Small intestine (tissue), 7 donors: ENCODE measurements around the gene PKP2. TPM values are rescaled to one million over a fixed set of nuclear protein-coding genes. Genes with fewer than 3 reads are reported as not detected.
A peak's percentile ranks its signal among the peaks of the same experiment; 100 is the strongest.

ENCODE experiments used
- DNase-seq, 2 donors: peaks; one replicate each; pipeline versions ENCODE4 v3.0.0 to v3.0.0-alpha.2; 2013
- FAIRE-seq: peaks from 2 replicates; lab custom pipeline; 2012; peaks lifted over from hg19 to GRCh38; lab: Jason Lieb, UNC
- H3K27ac ChIP-seq, 3 donors: one replicate each; pipeline ENCODE4 v1.5.1; 2013; ENCODE audit warnings: low read length in 2 of 3, mild to moderate bottlenecking in 2 of 3, control low read depth in 1 of 3, inconsistent platforms in 1 of 3, low read depth in 1 of 3, moderate library complexity in 1 of 3
- H3K27me3 ChIP-seq, 3 donors: one replicate each; pipeline ENCODE4 v1.6.1; 2013; ENCODE audit warnings: low read length in 3 of 3, inconsistent platforms in 1 of 3; ENCODE audit not compliant: control insufficient read depth in 3 of 3, insufficient read depth in 3 of 3
- H3K36me3 ChIP-seq, 3 donors: one replicate each; pipeline ENCODE4 v1.6.1; 2013; ENCODE audit warnings: low read length in 3 of 3, inconsistent platforms in 1 of 3, low read depth in 1 of 3, mild to moderate bottlenecking in 1 of 3, moderate library complexity in 1 of 3; ENCODE audit not compliant: control insufficient read depth in 3 of 3, insufficient read depth in 2 of 3
- H3K4me1 ChIP-seq, 3 donors: one replicate each; pipeline ENCODE4 v1.6.1; 2013; ENCODE audit warnings: low read length in 2 of 3, inconsistent platforms in 1 of 3, low read depth in 1 of 3, mild to moderate bottlenecking in 1 of 3, moderate library complexity in 1 of 3; ENCODE audit not compliant: control insufficient read depth in 3 of 3, insufficient read depth in 2 of 3
- H3K4me3 ChIP-seq, 3 donors: one replicate each; pipeline ENCODE4 v1.5.1; 2013; ENCODE audit warnings: low read length in 3 of 3, control low read depth in 1 of 3, inconsistent platforms in 1 of 3, low read depth in 1 of 3, mild to moderate bottlenecking in 1 of 3, moderate library complexity in 1 of 3
- H3K9me3 ChIP-seq, 2 donors: one replicate each; pipeline ENCODE4 v1.6.1; 2013; ENCODE audit warnings: low read depth in 1 of 2, low read length in 1 of 2; ENCODE audit not compliant: control insufficient read depth in 2 of 2, insufficient read depth in 1 of 2
- WGBS, 3 donors: extraction: QIAGEN DNeasy Blood & Tissue Kit; methylation state at CpG; one replicate each; pipeline ENCODE4 v1.1.7; 2013; 5-methylcytosine and 5-hydroxymethylcytosine counted together
- polyA plus RNA-seq, 4 donors: library from polyadenylated mRNA; stranded (reverse) in 3 of 4; unstranded in 1 of 4; fragments of 200-250 nt in 3 of 4; fragments of 120-200 nt in 1 of 4; gene quantifications; one replicate each; pipeline versions ENCODE4 v1.2.1 to v1.2.3, GENCODE V29; 2013
- donor health status: healthy with polysubstance abuse.
- donor health status: control.
- donor health status: control.
- donor health status: Bipolar disorder and iron deficiency.
- donor health status: healthy.

Gene PKP2
- polyA plus RNA-seq, 4 donors, result 12.7 to 34.7 (median 22.8) TPM

GRCh38 chr12:32788405-32788804 lies 108.2 kb downstream of the PKP2 start:
- Histone ChIP-seq H3K36me3 (peaks cover 0 to 13% (median 7%) of the 10 kb centered on the region in 3 donors), H3K4me1 (no peaks in the 10 kb centered on the region), H3K9me3 (no peaks in the 10 kb centered on the region), H3K27me3 (peaks cover 0 to 2% (median 0%) of the 10 kb centered on the region in 3 donors), H3K27ac (no peak overlapping the region), H3K4me3 (no peak overlapping the region)
- DNase-seq (no peak), FAIRE-seq (no peak)
- 71 to 87% (median 76%) methylated on average over 4 of the region's 4 CpGs for WGBS, 3 donors

DNA sequence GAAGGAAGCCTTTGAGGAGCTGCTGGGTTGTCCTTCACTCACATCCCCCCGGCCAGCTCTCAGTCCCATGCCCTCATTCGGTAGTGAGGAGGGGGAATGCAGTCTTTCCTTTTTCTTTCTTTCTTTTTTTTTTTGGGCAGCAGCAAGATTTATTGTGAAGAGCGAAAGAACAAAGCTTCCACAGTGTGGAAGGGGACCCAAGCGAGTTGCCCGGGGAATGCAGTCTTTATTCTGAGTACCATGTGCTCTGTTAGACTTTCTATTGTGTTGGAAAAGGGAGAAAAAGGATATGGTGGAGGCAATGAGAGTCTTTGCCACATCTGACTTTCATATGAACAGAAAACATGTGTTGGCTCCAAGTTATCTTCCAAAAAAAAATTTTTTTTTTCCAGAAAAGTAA lies 111.0 kb downstream of the PKP2 start:
- WGBS, 3 donors, result 86 to 93% (median 88%) methylated on average over 5 of the region's 5 CpGs
- peaks cover 0 to 4% (median 0%) of the 10 kb centered on the region in 3 donors for H3K36me3 ChIP-seq
- no peaks in the 10 kb centered on the region for H3K9me3 ChIP-seq
- DNase-seq, result no peak
- H3K4me1 ChIP-seq, result no peaks in the 10 kb centered on the region
- no peak overlapping the region for H3K27ac ChIP-seq
- no peaks in the 10 kb centered on the region for H3K27me3 ChIP-seq
- H3K4me3 ChIP-seq, result no peak overlapping the region
- FAIRE-seq, result no peak

DNA sequence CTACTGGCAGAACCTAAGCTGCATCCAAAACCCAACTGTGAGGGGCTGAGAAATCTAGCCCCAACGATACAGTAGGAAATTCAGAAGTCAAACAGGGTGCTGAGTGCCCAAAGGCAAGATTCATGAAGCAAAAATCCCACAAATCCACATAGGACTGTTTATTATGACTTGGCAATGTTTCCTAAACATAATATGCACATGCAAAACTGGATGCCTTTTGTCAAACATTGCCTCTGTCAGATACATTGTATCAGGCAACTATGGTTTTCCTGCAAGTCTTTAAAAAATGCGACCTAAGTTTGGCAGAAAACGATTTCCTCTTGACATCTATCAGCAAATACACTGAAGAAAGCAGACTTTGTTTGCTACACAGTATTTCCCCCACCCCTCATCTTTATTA lies 113.5 kb downstream of the PKP2 start:
- 67 to 81% (median 75%) methylated on average over 3 of the region's 3 CpGs for WGBS, 3 donors
- no peak for DNase-seq
- FAIRE-seq, result no peak
- Histone ChIP-seq H3K4me3 (no peak overlapping the region), H3K4me1 (no peaks in the 10 kb centered on the region), H3K36me3 (no peaks in the 10 kb centered on the region), H3K9me3 (no peaks in the 10 kb centered on the region), H3K27me3 (no peaks in the 10 kb centered on the region), H3K27ac (no peak overlapping the region)

GRCh38 chr12:32780071-32780470 lies 116.5 kb downstream of the PKP2 start:
- H3K4me1 ChIP-seq, result peaks cover 0 to 3% (median 0%) of the 10 kb centered on the region in 3 donors
- 70 to 90% (median 85%) methylated on average over 1 of the region's 1 CpG for WGBS, 3 donors
- DNase-seq (no peak), FAIRE-seq (no peak)
- H3K27ac ChIP-seq, result no peak overlapping the region
- no peaks in the 10 kb centered on the region for H3K9me3 ChIP-seq
- no peak overlapping the region for H3K4me3 ChIP-seq
- H3K36me3 ChIP-seq, result no peaks in the 10 kb centered on the region
- H3K27me3 ChIP-seq, result no peaks in the 10 kb centered on the region

GRCh38 chr12:32777691-32778175 lies 118.8 kb downstream of the PKP2 start:
- no peak for DNase-seq
- Histone ChIP-seq H3K36me3 (no peaks in the 10 kb centered on the region), H3K4me3 (no peak overlapping the region), H3K9me3 (no peaks in the 10 kb centered on the region), H3K4me1 (peaks cover 3 to 18% (median 3%) of the 10 kb centered on the region in 3 donors), H3K27ac (no peak overlapping the region), H3K27me3 (no peaks in the 10 kb centered on the region)
- WGBS, 3 donors, result 74 to 87% (median 79%) methylated on average over 6 of the region's 6 CpGs
- FAIRE-seq, result no peak

DNA sequence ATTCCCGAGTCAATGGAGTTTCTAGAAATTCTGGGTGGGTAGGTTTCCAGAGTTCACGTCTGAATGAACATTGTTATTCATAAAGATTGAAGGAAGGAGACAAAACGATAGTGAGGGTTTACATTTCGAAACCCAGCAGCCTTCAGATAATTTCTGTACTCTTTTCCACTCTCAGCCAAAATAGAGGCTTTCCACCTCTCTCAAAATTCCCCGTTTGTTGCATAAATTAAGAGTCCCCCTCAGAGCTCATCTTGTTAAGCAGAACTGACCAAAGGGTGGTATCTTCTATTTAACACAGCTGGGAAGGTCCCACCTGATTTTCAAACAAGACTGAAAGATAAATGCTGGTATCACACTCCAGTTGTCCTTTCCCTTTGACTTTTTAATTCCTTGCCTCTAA lies 119.4 kb downstream of the PKP2 start:
- WGBS, 3 donors, result 65 to 72% (median 69%) methylated on average over 5 of the region's 5 CpGs
- Histone ChIP-seq H3K9me3 (no peaks in the 10 kb centered on the region), H3K27ac (no peak overlapping the region), H3K4me1 (peaks cover 3 to 19% (median 3%) of the 10 kb centered on the region in 3 donors), H3K36me3 (no peaks in the 10 kb centered on the region), H3K27me3 (no peaks in the 10 kb centered on the region), H3K4me3 (no peak overlapping the region)
- FAIRE-seq, result no peak
- DNase-seq, result no peak

- no peak overlapping the region for H3K27ac ChIP-seq
- no peaks in the 10 kb centered on the region for H3K9me3 ChIP-seq
- no peaks in the 10 kb centered on the region for H3K36me3 ChIP-seq
- DNase-seq (no peak), FAIRE-seq (no peak)
- H3K4me1 ChIP-seq, result peaks cover 3 to 19% (median 3%) of the 10 kb centered on the region in 3 donors
- no peaks in the 10 kb centered on the region for H3K27me3 ChIP-seq
- H3K4me3 ChIP-seq, result no peak overlapping the region
- WGBS, 3 donors, result 70 to 72% (median 72%) methylated on average over 4 of the region's 4 CpGs
Measured at GRCh38 chr12:32776258-32776657, 120.3 kb downstream of the PKP2 start.

- Histone ChIP-seq H3K27me3 (no peaks in the 10 kb centered on the region), H3K4me1 (peaks cover 3 to 19% (median 3%) of the 10 kb centered on the region in 3 donors), H3K36me3 (no peaks in the 10 kb centered on the region), H3K27ac (peak overlapping the region in 2 of 3 donors; percentile 52 to 78), H3K4me3 (no peak overlapping the region), H3K9me3 (no peaks in the 10 kb centered on the region)
- FAIRE-seq (no peak), DNase-seq (peak; percentile 63 to 82)
- WGBS, 3 donors, result 12 to 41% (median 22%) methylated on average over 6 of the region's 6 CpGs
Measured at GRCh38 chr12:32773691-32774090, 122.9 kb downstream of the PKP2 start.

GRCh38 chr12:32770141-32770540 lies 126.4 kb downstream of the PKP2 start:
- FAIRE-seq (no peak), DNase-seq (peak in 1 of 2 donors; percentile 45)
- H3K27ac ChIP-seq, result no peak overlapping the region
- H3K36me3 ChIP-seq, result no peaks in the 10 kb centered on the region
- 14 to 46% (median 31%) methylated on average over 1 of the region's 1 CpG for WGBS, 3 donors
- peaks cover 3 to 16% (median 3%) of the 10 kb centered on the region in 3 donors for H3K4me1 ChIP-seq
- H3K27me3 ChIP-seq, result no peaks in the 10 kb centered on the region
- H3K4me3 ChIP-seq, result no peak overlapping the region
- H3K9me3 ChIP-seq, result no peaks in the 10 kb centered on the region
